Activated T-helper 1 cell treated with anti-CD3 and anti-CD28 coated beads, Interleukin-12 subunit alpha, Interleukin-12 subunit beta, Interleukin-2, Interleukin-4 antibody, amounts not matched to agents 30 ng/mL and 10 ng/mL and 1 ng/mL, durations not matched to agents 14 hours and 24 hours and 36 hours (primary cell): ENCODE data around the gene LSP1. TPM values are rescaled to one million over a fixed set of nuclear protein-coding genes. Genes with fewer than 3 reads are reported as not detected.
"Not testable (repeated sequence)": the region's sequence is repeated elsewhere in the genome, so short reads cannot be mapped to it uniquely, and the experiment has no call there.

Experiments
- DNase-seq: peaks from one replicate; pipeline ENCODE4 v3.0.0; 2021; ENCODE audit warnings: low spot score
- H3K27ac Mint-ChIP-seq: one replicate; pipeline ENCODE4 v1.8.0; 2021; ENCODE audit warnings: mild to moderate bottlenecking, mixed read lengths
- H3K27me3 Mint-ChIP-seq: one replicate; pipeline ENCODE4 v1.8.0; 2022; ENCODE audit warnings: mild to moderate bottlenecking, moderate library complexity, mixed read lengths; ENCODE audit not compliant: insufficient read depth
- H3K36me3 Mint-ChIP-seq: one replicate; pipeline ENCODE4 v1.8.0; 2021; ENCODE audit warnings: low read depth, mixed read lengths
- H3K4me1 Mint-ChIP-seq: one replicate; pipeline ENCODE4 v1.8.0; 2021; ENCODE audit warnings: low read depth, mixed read lengths
- H3K4me3 Mint-ChIP-seq: one replicate; pipeline ENCODE4 v1.8.0; 2021; ENCODE audit warnings: mild to moderate bottlenecking, moderate library complexity, mixed read lengths
- H3K9me3 Mint-ChIP-seq: one replicate; pipeline ENCODE4 v1.8.0; 2021; ENCODE audit warnings: mixed read lengths
- intact Hi-C: fragments of 100-400 bp; cut with micrococcal nuclease; formaldehyde crosslinking; loops from one replicate; pipeline ENCODE4 v1.15.1; 2024
- total RNA-seq: library from RNA; stranded (reverse); gene quantifications from 2 replicates; pipeline ENCODE4 v1.2.3, GENCODE V29; 2022

LSP1 gene
- total RNA-seq, 1 donor from 2014 or later = 262 TPM

- Mint-ChIP-seq H3K36me3 (peaks cover 2% of the 10 kb centered on the region), H3K4me1 (no peaks in the 10 kb centered on the region), H3K4me3 (no peak overlapping the region), H3K9me3 (no peaks in the 10 kb centered on the region), H3K27ac (no peak overlapping the region), H3K27me3 (no peaks in the 10 kb centered on the region)
- intact Hi-C loops = no loop called here
- no peak for DNase-seq
Measured at GRCh38 chr11:1878137-1879031, 25.5 kb downstream of the LSP1 start.

DNA sequence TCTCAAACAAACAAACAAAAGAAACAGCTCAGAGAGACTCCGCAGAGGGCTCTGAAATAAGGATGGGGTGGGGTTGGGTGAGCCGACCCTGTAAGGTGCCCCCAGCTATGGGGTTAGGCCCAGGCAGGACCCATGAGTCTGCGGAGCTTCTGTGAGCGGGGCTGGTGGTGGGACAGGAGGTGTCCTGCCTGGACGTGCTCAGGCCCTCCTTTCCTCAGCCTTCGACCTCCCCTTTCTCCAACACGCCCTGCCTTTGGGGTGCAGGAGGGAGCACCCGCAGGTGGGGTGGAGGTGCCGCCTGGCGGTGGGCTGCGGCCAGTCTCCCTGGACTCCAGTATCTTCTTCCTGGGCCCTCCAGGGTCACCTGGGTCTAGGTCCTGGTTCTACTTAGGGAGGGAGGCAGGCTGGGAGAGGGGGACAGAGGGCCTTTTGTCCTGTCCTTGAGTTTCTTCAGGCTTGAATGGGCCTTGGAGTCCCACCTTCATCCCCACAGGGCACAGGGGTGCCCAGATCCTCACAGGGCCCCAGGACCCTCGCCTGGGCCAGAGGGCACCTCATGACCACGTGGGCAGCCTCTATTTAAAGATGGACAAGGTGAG is 26.6 kb downstream of the LSP1 start:
- Mint-ChIP-seq H3K9me3 (no peaks in the 10 kb centered on the region), H3K4me3 (no peak overlapping the region), H3K36me3 (peaks cover 2% of the 10 kb centered on the region), H3K27me3 (no peaks in the 10 kb centered on the region), H3K27ac (no peak overlapping the region), H3K4me1 (no peaks in the 10 kb centered on the region)
- no peak for DNase-seq
- intact Hi-C loops = no loop called here

- DNase-seq = no peak
- H3K9me3 Mint-ChIP-seq = no peaks in the 10 kb centered on the region
- intact Hi-C loops = loop anchor here (5.0 kb wide), 1 partner anchor 37 kb away; the partner anchor contains the start of gene TNNT3
- no peak overlapping the region for H3K4me3 Mint-ChIP-seq
- no peaks in the 10 kb centered on the region for H3K27me3 Mint-ChIP-seq
- H3K36me3 Mint-ChIP-seq = peaks cover 2% of the 10 kb centered on the region
- no peaks in the 10 kb centered on the region for H3K4me1 Mint-ChIP-seq
- H3K27ac Mint-ChIP-seq = no peak overlapping the region
Measured at GRCh38 chr11:1879941-1880720, 27.2 kb downstream of the LSP1 start.

DNA sequence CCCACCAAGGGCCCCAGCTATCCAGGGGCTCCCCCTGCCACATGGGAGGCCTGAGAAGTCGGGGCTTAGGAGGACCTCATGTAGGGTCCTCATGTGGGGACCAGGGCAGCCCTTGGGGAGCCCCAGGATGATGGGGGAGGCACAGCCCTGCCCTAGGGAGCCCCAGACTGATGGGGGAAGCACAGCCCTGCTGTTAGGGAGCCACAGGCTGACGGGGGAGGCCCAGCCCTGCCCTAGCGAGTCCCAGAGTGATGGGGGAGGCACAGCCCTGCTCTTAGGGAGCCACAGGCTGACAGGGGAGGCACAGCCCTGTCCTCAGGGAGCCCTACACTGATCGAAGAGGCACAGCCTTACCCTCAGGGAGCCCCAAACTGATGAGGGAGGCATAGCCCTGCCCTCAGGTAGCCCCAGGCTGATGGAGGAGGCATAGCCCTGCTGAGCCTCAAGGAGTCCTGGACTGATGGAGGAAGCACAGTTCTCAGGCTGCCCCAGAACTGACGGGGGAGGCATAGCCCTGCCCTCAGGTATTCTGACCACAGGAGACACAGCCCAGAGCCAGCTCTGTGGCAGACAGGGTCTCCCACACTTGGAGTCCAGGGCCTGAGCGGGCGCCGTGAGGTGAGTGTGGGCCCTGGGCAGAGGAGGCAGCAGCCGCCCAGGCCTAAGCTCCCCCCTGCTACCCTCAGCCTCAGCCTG is 28.0 kb downstream of the LSP1 start:
- DNase-seq = no peak
- H3K27ac Mint-ChIP-seq = no peak overlapping the region

GRCh38 chr11:1881442-1882264 is 28.8 kb downstream of the LSP1 start:
- no peak for DNase-seq
- Mint-ChIP-seq H3K27ac (no peak overlapping the region), H3K9me3 (no peaks in the 10 kb centered on the region), H3K4me3 (no peak overlapping the region), H3K36me3 (peaks cover 2% of the 10 kb centered on the region), H3K27me3 (no peaks in the 10 kb centered on the region), H3K4me1 (no peaks in the 10 kb centered on the region)
- intact Hi-C loops = loop anchor here (1.0 to 5.0 kb wide), 4 partner anchors 36 to 270 kb away; partner anchors contain the start of gene TNNT3

More for the DNA sequence above, 28.0 kb downstream of the LSP1 start:
- intact Hi-C loops = loop anchor here (5.0 kb wide), 1 partner anchor 36 kb away; the partner anchor contains the start of gene TNNT3
- Mint-ChIP-seq H3K27me3 (no peaks in the 10 kb centered on the region), H3K4me3 (no peak overlapping the region), H3K36me3 (peaks cover 2% of the 10 kb centered on the region), H3K9me3 (no peaks in the 10 kb centered on the region), H3K4me1 (no peaks in the 10 kb centered on the region)

DNA sequence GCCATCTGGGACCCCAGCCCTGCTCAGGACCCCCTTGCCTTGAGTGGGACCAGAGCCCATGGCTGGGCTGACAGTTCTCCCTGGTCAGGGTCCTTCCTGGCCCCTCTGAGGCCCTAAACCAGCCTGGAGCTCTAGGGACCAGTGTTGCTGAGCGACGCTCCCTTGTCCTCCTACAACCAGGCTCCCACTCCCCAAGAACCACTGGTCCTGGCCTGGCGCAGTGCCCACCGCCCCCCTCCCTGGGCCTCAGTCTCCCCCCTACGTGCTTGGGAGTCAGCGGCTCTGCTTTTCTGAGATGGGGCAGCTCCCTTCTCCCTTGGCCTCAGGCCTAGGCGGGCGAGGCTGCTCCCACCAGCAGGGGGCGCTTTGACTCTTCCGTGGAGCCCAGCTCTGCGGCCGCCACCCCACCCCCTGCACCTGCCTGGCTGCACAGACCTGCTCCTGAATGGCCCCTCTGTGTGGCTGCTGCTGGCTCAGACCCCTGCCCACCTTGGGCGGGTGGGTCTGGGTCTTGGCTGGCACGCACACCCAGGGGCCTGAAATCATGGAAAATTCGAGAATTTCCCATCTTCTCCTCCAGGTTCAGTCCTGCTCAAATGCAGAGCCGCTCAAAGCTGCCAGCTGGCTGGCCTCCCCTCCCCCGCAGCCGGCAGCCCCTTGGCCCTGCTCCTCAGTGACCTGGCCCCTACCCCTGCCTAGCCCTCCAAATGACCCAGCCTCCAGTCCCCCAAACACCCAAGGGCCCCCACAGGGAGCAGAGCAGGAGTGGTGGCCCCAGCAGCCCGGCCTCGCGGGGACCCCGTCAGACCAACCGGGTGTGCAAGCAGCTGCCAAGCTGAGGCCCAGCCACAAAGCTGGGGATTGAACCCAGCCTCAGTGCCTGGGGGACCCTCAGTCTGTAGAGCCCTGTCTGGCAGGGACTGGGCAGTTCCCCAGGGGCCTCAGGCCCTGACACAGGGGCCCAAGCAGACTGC is 29.7 kb downstream of the LSP1 start:
- peak; percentile 60 for DNase-seq
- no peaks in the 10 kb centered on the region for H3K9me3 Mint-ChIP-seq
- H3K27me3 Mint-ChIP-seq = no peaks in the 10 kb centered on the region
- no peak overlapping the region for H3K4me3 Mint-ChIP-seq
- intact Hi-C loops = loop anchor here (1.0 to 5.0 kb wide), 4 partner anchors 35 to 269 kb away; partner anchors contain the start of gene TNNT3
- H3K36me3 Mint-ChIP-seq = peaks cover 3% of the 10 kb centered on the region
- H3K27ac Mint-ChIP-seq = no peak overlapping the region
- H3K4me1 Mint-ChIP-seq = no peaks in the 10 kb centered on the region

GRCh38 chr11:1883346-1884302 is 30.7 kb downstream of the LSP1 start:
- H3K4me1 Mint-ChIP-seq = peaks cover 6% of the 10 kb centered on the region
- no peak overlapping the region for H3K27ac Mint-ChIP-seq
- H3K27me3 Mint-ChIP-seq = no peaks in the 10 kb centered on the region
- DNase-seq = no peak
- H3K4me3 Mint-ChIP-seq = no peak overlapping the region
- intact Hi-C loops = loop anchor here (5.0 kb wide), 1 partner anchor 34 kb away; the partner anchor contains the start of gene TNNT3
- no peaks in the 10 kb centered on the region for H3K9me3 Mint-ChIP-seq
- peaks cover 9% of the 10 kb centered on the region for H3K36me3 Mint-ChIP-seq

- Mint-ChIP-seq H3K4me1 (peaks cover 10% of the 10 kb centered on the region), H3K4me3 (no peak overlapping the region), H3K9me3 (no peaks in the 10 kb centered on the region), H3K36me3 (peaks cover 13% of the 10 kb centered on the region), H3K27me3 (no peaks in the 10 kb centered on the region), H3K27ac (no peak overlapping the region)
- intact Hi-C loops = loop anchor here (5.0 kb wide), 1 partner anchor 33 kb away; the partner anchor contains the start of gene TNNT3
- no peak for DNase-seq
Measured at GRCh38 chr11:1884303-1884700, 31.4 kb downstream of the LSP1 start.

DNA sequence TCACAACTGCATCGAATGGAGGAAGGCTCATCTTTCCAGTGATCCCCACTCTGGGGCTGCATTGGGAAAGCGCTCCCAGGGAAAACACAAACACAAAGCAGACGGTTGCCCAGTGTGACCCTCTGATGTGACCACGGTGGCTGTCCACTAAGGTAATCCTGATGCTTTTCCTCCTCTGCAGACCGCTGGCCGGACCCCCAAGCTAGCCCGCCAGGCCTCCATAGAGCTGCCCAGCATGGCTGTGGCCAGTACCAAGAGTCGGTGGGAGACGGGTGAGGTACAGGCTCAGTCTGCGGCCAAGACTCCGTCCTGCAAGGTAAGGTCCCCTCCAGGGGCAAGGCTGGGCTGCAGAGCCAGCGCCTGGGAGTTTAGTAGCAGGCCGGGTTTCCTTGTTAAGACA is 33.7 kb downstream of the LSP1 start:
- H3K9me3 Mint-ChIP-seq, H3K27me3 Mint-ChIP-seq, H3K4me3 Mint-ChIP-seq, H3K27ac Mint-ChIP-seq, intact Hi-C loops, DNase-seq: not testable (repeated sequence)
- H3K36me3 Mint-ChIP-seq = peaks cover 11% of the 10 kb centered on the region
- H3K4me1 Mint-ChIP-seq = peaks cover 10% of the 10 kb centered on the region
